SU-DHL-6 (cell line): ENCODE results near the gene RUNX2.

ENCODE experiments used
- H2AFZ ChIP-seq: fragments of 200-600 bp; sonication (generic); 2 replicates; pipeline ENCODE4 v1.6.1; 2014; ENCODE audit warnings: low read depth, mild to moderate bottlenecking, moderate library complexity, mixed read lengths, antibody characterized with exemption, low read length; ENCODE audit not compliant: severe bottlenecking
- H3F3A ChIP-seq: fragments of 200-600 bp; shearing (Covaris generic); 2 replicates; pipeline ENCODE4 v1.6.0; 2016; ENCODE audit warnings: antibody characterized with exemption, mild to moderate bottlenecking; ENCODE audit not compliant: insufficient read depth
- H3K27ac ChIP-seq: fragments of 200-600 bp; sonication (generic); 2 replicates; pipeline ENCODE4 v1.5.1; 2016; ENCODE audit warnings: low read depth, mild to moderate bottlenecking, low read length, moderate library complexity, mixed read lengths
- H3K27me3 ChIP-seq: fragments of 200-600 bp; sonication (generic), shearing (Covaris generic); 2 replicates; pipeline ENCODE4 v1.6.0; 2014; ENCODE audit warnings: mild to moderate bottlenecking, low read length
- H3K36me3 ChIP-seq: fragments of 200-600 bp; sonication (generic); 2 replicates; pipeline ENCODE4 v1.6.1; 2014; ENCODE audit warnings: mild to moderate bottlenecking, low read length, mixed read lengths
- H3K4me2 ChIP-seq: fragments of 300-600, 200-600 bp; shearing (Covaris generic), sonication (generic); 2 replicates; pipeline ENCODE4 v1.6.0; 2014; ENCODE audit warnings: low read length, low read depth, mild to moderate bottlenecking; ENCODE audit not compliant: poor library complexity, severe bottlenecking
- H3K4me3 ChIP-seq: fragments of 200-600 bp; sonication (generic); 2 replicates; pipeline ENCODE4 v1.5.1; 2014; ENCODE audit warnings: antibody characterized with exemption, low read length, mild to moderate bottlenecking, mixed read lengths; ENCODE audit not compliant: insufficient read depth, poor library complexity, severe bottlenecking
- H3K79me2 ChIP-seq: fragments of 200-600 bp; sonication (generic); 2 replicates; pipeline ENCODE4 v1.6.1; 2014; ENCODE audit warnings: mild to moderate bottlenecking, low read length, moderate library complexity; ENCODE audit not compliant: insufficient read depth
- H3K9ac ChIP-seq: fragments of 200-600 bp; sonication (generic); 2 replicates; pipeline ENCODE4 v1.7.0; 2014; ENCODE audit warnings: mild to moderate bottlenecking, low read length
- H3K9me2 ChIP-seq: fragments of 200-600 bp; sonication (generic); replicated peaks from 2 replicates; pipeline ENCODE4 v1.6.1; 2014; ENCODE audit warnings: low read length; ENCODE audit not compliant: insufficient read depth
- H3K9me3 ChIP-seq: fragments of 200-600 bp; sonication (generic); 2 replicates; pipeline ENCODE4 v1.6.1; 2014; ENCODE audit warnings: low read length, mixed read lengths; ENCODE audit not compliant: insufficient read depth
- H4K20me1 ChIP-seq: fragments of 200-600 bp; sonication (generic); 2 replicates; pipeline ENCODE4 v1.6.1; 2014; ENCODE audit warnings: low read depth, mild to moderate bottlenecking, antibody characterized with exemption, low read length, moderate library complexity, mixed read lengths
- CTCF ChIP-seq: fragments of 200-600 bp; sonication (generic); IDR thresholded peaks from one replicate; pipeline ENCODE4 v1.5.1; 2017; ENCODE audit warnings: antibody characterized with exemption, mild to moderate bottlenecking, low read length, moderate library complexity; ENCODE audit not compliant: insufficient read depth, poor library complexity, severe bottlenecking
- EZH2phosphoT487 ChIP-seq: fragments of 200-600 bp; sonication (generic), shearing (Covaris generic); conservative IDR thresholded peaks from 2 replicates; pipeline ENCODE4 v1.6.1; 2018; ENCODE audit warnings: mild to moderate bottlenecking, antibody characterized with exemption, low read length, moderate library complexity, mixed read lengths

The RUNX2 gene

GRCh38 chr6:45428727-45429126 lies 100.6 kb downstream of the RUNX2 start:
- H3K4me3 ChIP-seq: no peak overlapping the region
- H3K9ac ChIP-seq: no peak overlapping the region
- H4K20me1 ChIP-seq: no peaks in the 10 kb centered on the region
- peaks cover 39% of the 10 kb centered on the region for H3F3A ChIP-seq
- H3K9me2 ChIP-seq: no peaks in the 10 kb centered on the region
- no peaks in the 10 kb centered on the region for H3K36me3 ChIP-seq
- no peak overlapping the region for H2AFZ ChIP-seq
- H3K79me2 ChIP-seq: 0 out of 2 replicates have a peak, but pooled peaks cover 4% of the 10 kb centered on the region
- H3K9me3 ChIP-seq: no peaks in the 10 kb centered on the region
- H3K4me2 ChIP-seq: no peak overlapping the region
- H3K27me3 ChIP-seq: no peaks in the 10 kb centered on the region
- no peak for TF ChIP-seq CTCF
- TF ChIP-seq EZH2phosphoT487: no peak
- no peak overlapping the region for H3K27ac ChIP-seq

- no peaks in the 10 kb centered on the region for H3K79me2 ChIP-seq
- no peak overlapping the region for H3K4me2 ChIP-seq
- no peaks in the 10 kb centered on the region for H4K20me1 ChIP-seq
Measured at GRCh38 chr6:45430590-45431202, 102.6 kb downstream of the RUNX2 start.

GRCh38 chr6:45431317-45432065 lies 103.4 kb downstream of the RUNX2 start:
- peaks cover 16% of the 10 kb centered on the region for H3F3A ChIP-seq
- H3K36me3 ChIP-seq: no peaks in the 10 kb centered on the region
- no peak overlapping the region for H3K4me3 ChIP-seq
- H3K9me3 ChIP-seq: no peaks in the 10 kb centered on the region
- no peaks in the 10 kb centered on the region for H4K20me1 ChIP-seq
- H3K9me2 ChIP-seq: no peaks in the 10 kb centered on the region
- H3K4me2 ChIP-seq: no peak overlapping the region
- TF ChIP-seq CTCF (no peak), EZH2phosphoT487 (no peak)
- H3K79me2 ChIP-seq: no peaks in the 10 kb centered on the region
- H3K9ac ChIP-seq: no peak overlapping the region
- no peak overlapping the region for H2AFZ ChIP-seq
- no peak overlapping the region for H3K27ac ChIP-seq
- no peaks in the 10 kb centered on the region for H3K27me3 ChIP-seq

More at GRCh38 chr6:45430590-45431202, 102.6 kb downstream of the RUNX2 start:
- Histone ChIP-seq H3K4me3 (no peak overlapping the region), H3K27ac (no peak overlapping the region), H3K9ac (no peak overlapping the region), H3K9me2 (no peaks in the 10 kb centered on the region), H2AFZ (no peak overlapping the region), H3K27me3 (no peaks in the 10 kb centered on the region), H3K36me3 (no peaks in the 10 kb centered on the region), H3K9me3 (no peaks in the 10 kb centered on the region), H3F3A (peaks cover 24% of the 10 kb centered on the region)
- TF ChIP-seq CTCF: no peak
- no peak for TF ChIP-seq EZH2phosphoT487
